Measurements from ENCODE around the gene EIF4A2. TPM values are rescaled to one million over a fixed set of nuclear protein-coding genes. Genes with fewer than 3 reads are reported as not detected.

The EIF4A2 gene
- total and polyA plus RNA-seq, 9 of the 15 experiments (the other 6 are each of a cell fraction or from before 2014, with no cell fraction given), result 307 to 754 (median 435) TPM

- TF ChIP-seq ELK1 (CRISPR knock-in tag; IDR thresholded peaks at IDR 0.05) (no peak), SRSF9 (IDR thresholded peaks at IDR 0.05; ENCODE audit: borderline replicate concordance, low read depth, low read length) (no peak), RBM14 (IDR thresholded peaks at IDR 0.05; ENCODE audit: borderline replicate concordance, insufficient read depth, low read depth, low read length) (no peak), POLR2B (IDR thresholded peaks at IDR 0.05; ENCODE audit: low read depth, partially characterized antibody) (peak; percentile 52), NR2F6 (CRISPR knock-in tag; IDR thresholded peaks at IDR 0.05) (no peak), PBX2 (CRISPR knock-in tag; IDR thresholded peaks at IDR 0.05; ENCODE audit: low read depth) (no peak), PBX2 (tag; conservative IDR thresholded peaks at IDR 0.05; ENCODE audit: low read depth) (no peak), ZNF143 (CRISPR knock-in tag; IDR thresholded peaks at IDR 0.05) (no peak), NCOA1 (IDR thresholded peaks at IDR 0.05; ENCODE audit: low read depth) (no peak), ZC3H8 (IDR thresholded peaks at IDR 0.05) (no peak), ZNF318 (IDR thresholded peaks at IDR 0.05; ENCODE audit: borderline replicate concordance in 1 of 2, low read depth in 1 of 2) (no peak), GMEB1 (CRISPR knock-in tag; IDR thresholded peaks at IDR 0.05) (no peak), ZNF263 (CRISPR knock-in tag; IDR thresholded peaks at IDR 0.05; ENCODE audit: borderline replicate concordance) (no peak)
Measured at GRCh38 chr3:186826976-186827857, 43.8 kb downstream of the EIF4A2 start (continued).

Measured in K562 (cell line).